Measurements from ENCODE around the gene JMJD7.

The JMJD7 gene

DNA sequence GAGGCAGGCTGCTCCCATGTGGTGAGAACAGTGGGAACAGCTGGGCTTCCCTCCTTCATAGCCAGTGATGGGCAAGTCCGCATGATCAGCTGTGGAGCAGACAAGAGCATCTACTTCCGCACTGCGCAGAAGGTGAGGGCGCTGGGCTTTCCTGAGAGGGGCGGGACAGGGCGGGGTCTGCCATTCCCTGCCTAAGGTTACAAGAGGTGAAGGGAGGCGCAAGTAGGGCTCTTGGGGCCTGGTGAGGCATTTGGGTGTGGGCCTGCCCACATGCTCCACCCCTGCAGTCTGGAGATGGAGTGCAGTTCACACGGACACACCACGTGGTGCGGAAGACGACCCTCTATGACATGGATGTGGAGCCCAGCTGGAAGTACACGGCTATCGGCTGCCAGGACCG, 10.6 kb upstream of the JMJD7 start:
- no peak for DNase-seq (ENCODE audit: extremely low spot score)
- CTCF ChIA-PET: interaction anchor here (1.0 to 2.3 kb wide), 4 partner anchors 44 to 213 kb away, joined by 3 to 15 read pairs (median 6); partner anchors contain the start of gene MAPKBP1
- POLR2A ChIA-PET: no interaction called here
- TF ChIP-seq, protein P1, sequence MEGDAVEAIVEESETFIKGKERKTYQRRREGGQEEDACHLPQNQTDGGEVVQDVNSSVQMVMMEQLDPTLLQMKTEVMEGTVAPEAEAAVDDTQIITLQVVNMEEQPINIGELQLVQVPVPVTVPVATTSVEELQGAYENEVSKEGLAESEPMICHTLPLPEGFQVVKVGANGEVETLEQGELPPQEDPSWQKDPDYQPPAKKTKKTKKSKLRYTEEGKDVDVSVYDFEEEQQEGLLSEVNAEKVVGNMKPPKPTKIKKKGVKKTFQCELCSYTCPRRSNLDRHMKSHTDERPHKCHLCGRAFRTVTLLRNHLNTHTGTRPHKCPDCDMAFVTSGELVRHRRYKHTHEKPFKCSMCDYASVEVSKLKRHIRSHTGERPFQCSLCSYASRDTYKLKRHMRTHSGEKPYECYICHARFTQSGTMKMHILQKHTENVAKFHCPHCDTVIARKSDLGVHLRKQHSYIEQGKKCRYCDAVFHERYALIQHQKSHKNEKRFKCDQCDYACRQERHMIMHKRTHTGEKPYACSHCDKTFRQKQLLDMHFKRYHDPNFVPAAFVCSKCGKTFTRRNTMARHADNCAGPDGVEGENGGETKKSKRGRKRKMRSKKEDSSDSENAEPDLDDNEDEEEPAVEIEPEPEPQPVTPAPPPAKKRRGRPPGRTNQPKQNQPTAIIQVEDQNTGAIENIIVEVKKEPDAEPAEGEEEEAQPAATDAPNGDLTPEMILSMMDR (IDR thresholded peaks at IDR 0.05; ENCODE audit: control extremely low read depth, extremely low read depth, low read depth, missing control alignments): no peak

DNA sequence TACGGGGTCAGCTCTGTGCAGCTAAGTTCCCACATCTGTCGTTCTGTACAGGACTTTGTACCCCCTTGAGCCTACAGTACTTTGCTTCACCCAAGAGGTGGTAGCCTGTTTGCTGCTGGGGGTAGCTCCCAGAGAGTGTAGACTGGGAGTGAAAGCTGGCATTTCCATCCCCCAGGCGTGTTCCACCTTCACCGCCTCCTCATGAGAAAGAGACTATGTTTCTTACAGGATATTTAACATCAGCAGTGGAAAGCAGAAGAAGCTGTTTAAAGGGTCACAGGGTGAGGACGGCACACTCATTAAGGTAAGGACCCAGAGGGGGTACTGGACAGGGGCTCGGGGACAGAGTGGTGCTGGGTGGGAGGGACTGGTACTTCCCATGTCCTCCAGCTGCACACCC, 10.1 kb upstream of the JMJD7 start:
- TF ChIP-seq, protein P1 (IDR thresholded peaks at IDR 0.05; ENCODE audit: control extremely low read depth, extremely low read depth, low read depth, missing control alignments): no peak
- CTCF ChIA-PET: interaction anchor here (1.0 to 2.3 kb wide), 4 partner anchors 44 to 214 kb away, joined by 3 to 15 read pairs (median 6); partner anchors contain the start of gene MAPKBP1
- POLR2A ChIA-PET: no interaction called here
- DNase-seq (ENCODE audit: extremely low spot score): no peak

DNA sequence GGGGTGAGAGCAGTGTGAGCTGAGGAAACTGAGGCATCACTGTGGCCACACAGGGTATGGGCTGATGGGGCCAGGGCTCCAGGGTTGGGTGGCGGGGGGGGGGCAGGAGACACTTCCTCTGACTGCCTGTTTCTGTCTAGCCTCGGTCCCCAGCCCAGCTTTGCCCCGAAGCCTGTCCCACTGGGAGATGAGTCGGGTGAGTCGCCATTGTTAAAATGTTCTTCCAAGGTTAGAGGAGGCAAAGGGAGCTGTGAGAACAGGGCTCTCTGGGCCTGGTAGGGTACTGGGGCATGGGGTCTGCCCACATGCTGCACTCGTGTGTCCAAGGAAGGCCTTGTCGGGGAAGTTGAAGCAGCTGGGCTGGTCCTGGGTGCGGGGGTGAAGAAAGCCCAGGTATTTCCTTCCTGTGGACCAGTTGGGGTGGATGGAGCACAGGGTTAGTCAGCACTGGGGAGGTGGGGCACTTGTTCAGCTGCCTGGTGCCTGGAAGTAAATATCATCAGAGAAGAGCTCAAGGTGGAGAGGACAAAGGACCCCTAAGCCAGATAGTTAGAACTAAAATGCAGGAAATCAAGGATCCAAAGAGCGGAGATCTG, 8.3 kb upstream of the JMJD7 start:
- TF ChIP-seq, protein P1 (IDR thresholded peaks at IDR 0.05; ENCODE audit: control extremely low read depth, extremely low read depth, low read depth, missing control alignments): no peak
- DNase-seq (ENCODE audit: extremely low spot score): no peak
- ChIA-PET POLR2A (no interaction called here), CTCF (interaction anchor here (1.3 to 5.4 kb wide), 2 partner anchors 8 to 42 kb away, joined by 4 to 61 read pairs; no protein-coding TSS in a partner anchor)

DNA sequence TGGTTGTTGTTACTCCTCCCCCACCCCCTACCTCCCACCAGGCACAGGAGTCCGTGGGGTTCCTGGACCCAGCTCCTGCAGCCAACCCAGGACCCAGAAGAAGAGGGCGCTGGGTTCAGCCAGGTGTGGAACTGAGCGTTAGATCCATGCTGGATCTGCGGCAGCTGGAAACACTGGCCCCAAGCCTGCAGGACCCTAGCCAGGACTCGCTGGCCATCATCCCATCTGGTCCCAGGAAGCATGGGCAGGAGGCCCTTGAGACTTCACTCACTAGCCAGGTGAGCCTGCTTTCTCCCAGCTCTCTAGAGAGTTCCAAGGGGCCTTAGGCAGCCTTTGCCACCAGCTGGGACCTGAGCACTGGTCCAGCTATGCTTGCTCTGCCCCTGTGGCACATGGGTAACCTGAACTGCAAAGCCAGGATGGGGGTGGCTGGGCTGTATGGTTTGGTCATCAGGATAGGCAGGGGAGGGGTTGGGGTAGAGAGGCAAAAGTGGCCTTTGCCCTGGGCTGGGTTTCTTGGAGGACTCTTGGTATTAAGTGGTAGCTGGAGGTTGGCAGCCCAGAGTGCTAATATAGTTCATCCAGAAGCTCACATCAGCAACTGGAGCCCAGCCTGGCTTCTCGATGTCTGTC, 7.0 kb upstream of the JMJD7 start:
- ChIA-PET CTCF (interaction anchor here (0.8 to 5.4 kb wide), 4 partner anchors 10 to 48 kb away, joined by 3 to 61 read pairs (median 14); partner anchors contain the start of gene MAPKBP1), POLR2A (no interaction called here)
- no peak for DNase-seq (ENCODE audit: extremely low spot score)
- TF ChIP-seq, protein P1 (IDR thresholded peaks at IDR 0.05; ENCODE audit: control extremely low read depth, extremely low read depth, low read depth, missing control alignments): no peak

DNA sequence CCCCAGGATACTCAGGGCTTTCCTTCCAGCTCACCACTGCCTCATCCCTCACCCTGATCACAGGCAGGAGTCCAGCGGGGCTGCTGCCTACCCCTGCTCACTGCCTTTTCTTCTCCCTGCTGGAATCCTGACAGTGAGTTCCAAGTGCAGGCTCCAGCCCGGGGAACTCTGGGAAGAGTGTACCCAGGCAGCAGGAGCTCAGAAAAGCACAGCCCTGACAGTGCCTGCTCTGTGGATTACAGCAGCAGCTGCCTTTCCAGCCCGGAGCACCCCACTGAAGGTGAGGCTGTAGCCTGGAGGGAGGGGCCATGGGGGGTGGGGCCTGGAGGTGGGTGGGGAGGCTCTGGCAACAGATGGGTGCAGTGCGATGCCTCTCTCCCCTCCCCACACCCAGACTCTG, 6.1 kb upstream of the JMJD7 start:
- no peak for DNase-seq (ENCODE audit: extremely low spot score)
- TF ChIP-seq, protein P1 (IDR thresholded peaks at IDR 0.05; ENCODE audit: control extremely low read depth, extremely low read depth, low read depth, missing control alignments): no peak
- POLR2A ChIA-PET: no interaction called here
- CTCF ChIA-PET: interaction anchor here (5.3 to 5.4 kb wide), 2 partner anchors 11 to 49 kb away, joined by 25 to 61 read pairs; partner anchors contain the start of gene MAPKBP1

DNA sequence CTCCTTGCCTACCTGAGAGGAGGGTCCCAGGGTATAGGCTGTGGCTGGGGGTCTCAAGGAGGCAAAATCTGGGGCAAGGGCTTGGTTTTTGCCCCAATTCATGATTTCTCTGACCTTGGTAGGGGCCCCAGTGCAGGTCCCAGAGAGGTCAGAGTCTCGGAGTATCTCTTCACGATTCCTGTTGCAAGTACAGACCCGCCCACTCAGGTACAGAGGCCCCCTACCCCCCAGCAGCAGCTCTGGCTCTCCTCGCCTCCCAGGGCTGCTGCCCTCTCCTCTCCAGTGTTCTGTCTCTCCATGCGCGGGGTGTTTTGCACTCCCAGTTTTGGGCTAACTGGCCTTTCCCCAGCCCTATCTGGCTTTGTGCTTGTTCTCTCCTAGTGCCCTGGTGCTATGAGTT, 5.4 kb upstream of the JMJD7 start:
- CTCF ChIA-PET: interaction anchor here (1.0 to 5.4 kb wide), 3 partner anchors 11 to 82 kb away, joined by 3 to 61 read pairs (median 25); partner anchors contain the start of gene MAPKBP1
- TF ChIP-seq, protein P1 (IDR thresholded peaks at IDR 0.05; ENCODE audit: control extremely low read depth, extremely low read depth, low read depth, missing control alignments): no peak
- no peak for DNase-seq (ENCODE audit: extremely low spot score)
- POLR2A ChIA-PET: no interaction called here

Data from GM10248 (cell line).